ENCODE measurements around the gene FAM124A. TPM values are rescaled to one million over a fixed set of nuclear protein-coding genes. Genes with fewer than 3 reads are reported as not detected.

The FAM124A gene
- total and polyA plus RNA-seq, 2 of the 8 experiments (the other 6 are each of a cell fraction or from before 2014, with no cell fraction given), result 40.7 to 49.9 TPM

GRCh38 chr13:51240178-51240577, 18.0 kb downstream of the FAM124A start (continued):
- no peak for TF ChIP-seq EZH2 (IDR thresholded peaks at IDR 0.05; ENCODE audit: low read depth, low read length, severe bottlenecking)
- no peak for TF ChIP-seq TCF12 (IDR thresholded peaks at IDR 0.05; ENCODE audit: low read depth, low read length)
- TF ChIP-seq CTCF (IDR thresholded peaks at IDR 0.05; ENCODE audit: control extremely low read depth in 1 of 3, insufficient read depth in 1 of 3, low read depth in 1 of 3, low read length in 3 of 3), result no peak
- TF ChIP-seq EP300 (IDR thresholded peaks at IDR 0.05; ENCODE audit: borderline replicate concordance in 1 of 2, low read depth in 2 of 2, low read length in 2 of 2), result no peak
- TF ChIP-seq HDAC6 (IDR thresholded peaks at IDR 0.05; ENCODE audit: low read depth, low read length), result no peak

Data from H1 (cell line).